Measurements from ENCODE around the gene SYNDIG1.

DNA sequence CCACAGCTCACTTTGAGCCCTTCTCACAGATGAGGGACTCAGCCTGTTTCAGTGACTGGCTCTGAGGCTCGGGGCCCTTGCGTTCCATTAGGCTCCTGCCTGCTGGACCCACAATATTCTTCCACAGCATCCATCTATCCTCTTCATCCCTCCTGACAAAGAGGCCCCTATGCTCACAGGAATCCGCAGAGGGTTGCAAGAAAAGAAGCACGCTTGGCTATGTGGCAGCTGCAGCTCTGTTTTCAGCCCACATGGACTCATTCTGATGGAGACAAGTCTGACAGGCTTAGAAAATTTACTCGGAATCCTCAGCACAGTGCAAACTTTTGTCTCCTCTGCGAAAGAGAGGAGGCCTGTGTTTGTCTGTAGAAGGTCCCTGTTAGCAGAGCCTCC is 207.5 kb downstream of the SYNDIG1 start:
- TF ChIP-seq, protein P1, sequence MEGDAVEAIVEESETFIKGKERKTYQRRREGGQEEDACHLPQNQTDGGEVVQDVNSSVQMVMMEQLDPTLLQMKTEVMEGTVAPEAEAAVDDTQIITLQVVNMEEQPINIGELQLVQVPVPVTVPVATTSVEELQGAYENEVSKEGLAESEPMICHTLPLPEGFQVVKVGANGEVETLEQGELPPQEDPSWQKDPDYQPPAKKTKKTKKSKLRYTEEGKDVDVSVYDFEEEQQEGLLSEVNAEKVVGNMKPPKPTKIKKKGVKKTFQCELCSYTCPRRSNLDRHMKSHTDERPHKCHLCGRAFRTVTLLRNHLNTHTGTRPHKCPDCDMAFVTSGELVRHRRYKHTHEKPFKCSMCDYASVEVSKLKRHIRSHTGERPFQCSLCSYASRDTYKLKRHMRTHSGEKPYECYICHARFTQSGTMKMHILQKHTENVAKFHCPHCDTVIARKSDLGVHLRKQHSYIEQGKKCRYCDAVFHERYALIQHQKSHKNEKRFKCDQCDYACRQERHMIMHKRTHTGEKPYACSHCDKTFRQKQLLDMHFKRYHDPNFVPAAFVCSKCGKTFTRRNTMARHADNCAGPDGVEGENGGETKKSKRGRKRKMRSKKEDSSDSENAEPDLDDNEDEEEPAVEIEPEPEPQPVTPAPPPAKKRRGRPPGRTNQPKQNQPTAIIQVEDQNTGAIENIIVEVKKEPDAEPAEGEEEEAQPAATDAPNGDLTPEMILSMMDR (IDR thresholded peaks at IDR 0.05): no peak
- TF ChIP-seq POLR2AphosphoS5 (IDR thresholded peaks at IDR 0.05) (no peak), POLR2A (IDR thresholded peaks at IDR 0.05) (no peak)

All from prostate gland (tissue), 2 donors.